Measurements from ENCODE around the gene WNT3.

Gene WNT3

GRCh38 chr17:46837521-46837920 is 19.0 kb upstream of the WNT3 start:
- no peak for DNase-seq (ENCODE audit: low spot score)

GRCh38 chr17:46836500-46836899 is 18.0 kb upstream of the WNT3 start:
- DNase-seq (ENCODE audit: low spot score) = no peak

GRCh38 chr17:46834846-46835245 is 16.4 kb upstream of the WNT3 start:
- no peak for DNase-seq (ENCODE audit: low spot score)

GRCh38 chr17:46833840-46834208 is 15.3 kb upstream of the WNT3 start:
- DNase-seq (ENCODE audit: low spot score) = no peak

- DNase-seq (ENCODE audit: low spot score) = peak; percentile 61
These were observed 14.7 kb upstream of the WNT3 start for GRCh38 chr17:46832945-46833839.

- DNase-seq (ENCODE audit: low spot score) = no peak
These were observed 13.9 kb upstream of the WNT3 start for GRCh38 chr17:46832331-46832821.

- DNase-seq (ENCODE audit: low spot score) = no peak
These were observed 13.3 kb upstream of the WNT3 start for GRCh38 chr17:46831573-46832330.

GRCh38 chr17:46827274-46827673 is 8.8 kb upstream of the WNT3 start:
- DNase-seq (ENCODE audit: low spot score) = no peak

- DNase-seq (ENCODE audit: low spot score) = no peak
These were observed 7.6 kb upstream of the WNT3 start for GRCh38 chr17:46826116-46826515.

GRCh38 chr17:46823657-46824056 is 5.2 kb upstream of the WNT3 start:
- DNase-seq (ENCODE audit: low spot score) = no peak

GRCh38 chr17:46822388-46822921 is 4.0 kb upstream of the WNT3 start:
- DNase-seq (ENCODE audit: low spot score) = no peak

GRCh38 chr17:46821482-46822387 is 3.2 kb upstream of the WNT3 start:
- no peak for DNase-seq (ENCODE audit: low spot score)

GRCh38 chr17:46820592-46821450 is 2.3 kb upstream of the WNT3 start:
- no peak for DNase-seq (ENCODE audit: low spot score)

GRCh38 chr17:46819906-46820351 is 1.4 kb upstream of the WNT3 start:
- no peak for DNase-seq (ENCODE audit: low spot score)

- no peak for DNase-seq (ENCODE audit: low spot score)
These were observed 702 bp upstream of the WNT3 start for GRCh38 chr17:46818929-46819859.

- no peak for DNase-seq (ENCODE audit: low spot score)
These were observed 637 bp downstream of the WNT3 start for GRCh38 chr17:46817901-46818209.

GRCh38 chr17:46817151-46817900 is 1.2 kb downstream of the WNT3 start:
- no peak for DNase-seq (ENCODE audit: low spot score)

- DNase-seq (ENCODE audit: low spot score) = no peak
These were observed 2.8 kb downstream of the WNT3 start for GRCh38 chr17:46815474-46816353.
